Measurements from ENCODE around the gene SRGAP1.
"Not testable (repeated sequence)": the region's sequence is repeated elsewhere in the genome, so short reads cannot be mapped to it uniquely, and the experiment has no call there.

SRGAP1 gene

DNA sequence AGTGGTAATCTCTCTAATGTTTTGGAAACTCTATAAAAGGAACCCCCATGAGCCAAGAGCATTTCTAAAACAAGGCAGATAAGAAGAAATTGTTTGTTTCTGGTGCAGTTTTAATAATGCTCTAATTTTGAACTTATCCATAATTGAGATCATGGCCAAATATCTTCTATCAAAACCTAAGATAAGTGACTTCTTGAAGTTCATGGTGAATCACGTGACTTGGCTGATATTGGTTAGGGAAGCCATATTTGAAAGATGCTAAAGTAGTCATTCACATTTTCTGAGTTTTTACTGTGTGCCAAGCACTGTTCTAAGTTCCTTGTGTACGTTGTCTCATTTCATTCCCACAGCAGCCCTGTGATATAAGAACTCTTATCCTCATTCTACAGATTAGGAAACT, 219.7 kb downstream of the SRGAP1 start:
- no peak for FAIRE-seq

GRCh38 chr12:64064706-64065105, 220.2 kb downstream of the SRGAP1 start:
- FAIRE-seq (no peak), DNase-seq (ENCODE audit: extremely low spot score, insufficient read length, low read depth) (no peak)

More for the DNA sequence above, 219.7 kb downstream of the SRGAP1 start:
- DNase-seq (ENCODE audit: extremely low spot score, insufficient read length, low read depth) = no peak

DNA sequence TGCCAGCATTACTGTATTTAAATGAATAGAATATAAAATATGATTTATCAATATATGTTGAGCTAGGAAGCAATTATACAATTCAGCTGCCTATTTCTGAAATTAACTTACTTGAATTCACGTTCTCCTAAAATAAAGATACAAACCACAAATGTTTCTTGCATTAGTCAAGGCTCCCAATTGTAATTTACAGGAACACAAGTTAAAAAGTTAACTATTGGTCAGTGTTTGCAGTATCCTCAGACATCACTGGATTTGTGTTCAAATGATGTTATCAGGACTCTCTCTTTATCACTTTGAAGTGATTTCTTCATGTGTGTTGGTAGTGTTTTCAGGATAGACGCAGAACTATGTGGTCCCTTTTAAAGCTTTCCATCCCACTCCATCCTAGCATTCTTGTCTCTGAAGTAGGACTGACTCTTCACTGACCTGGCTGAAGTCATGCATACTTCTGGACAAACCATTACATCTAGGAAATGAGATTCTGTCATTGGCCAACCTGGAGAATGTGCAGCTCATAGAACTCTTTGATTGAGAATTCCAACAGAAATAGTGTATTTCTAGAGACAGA, 221.5 kb downstream of the SRGAP1 start:
- FAIRE-seq = no peak
- DNase-seq (ENCODE audit: extremely low spot score, insufficient read length, low read depth) = no peak

- FAIRE-seq = no peak
These were observed 222.3 kb downstream of the SRGAP1 start for GRCh38 chr12:64066776-64067175.

GRCh38 chr12:64070454-64070853, 226.0 kb downstream of the SRGAP1 start:
- no peak for DNase-seq (ENCODE audit: extremely low spot score, insufficient read length, low read depth)
- no peak for FAIRE-seq

More at GRCh38 chr12:64066776-64067175, 222.3 kb downstream of the SRGAP1 start:
- no peak for DNase-seq (ENCODE audit: extremely low spot score, insufficient read length, low read depth)

- no peak for FAIRE-seq
- DNase-seq (ENCODE audit: extremely low spot score, insufficient read length, low read depth) = no peak
These were observed 228.5 kb downstream of the SRGAP1 start for GRCh38 chr12:64072916-64073575.

DNA sequence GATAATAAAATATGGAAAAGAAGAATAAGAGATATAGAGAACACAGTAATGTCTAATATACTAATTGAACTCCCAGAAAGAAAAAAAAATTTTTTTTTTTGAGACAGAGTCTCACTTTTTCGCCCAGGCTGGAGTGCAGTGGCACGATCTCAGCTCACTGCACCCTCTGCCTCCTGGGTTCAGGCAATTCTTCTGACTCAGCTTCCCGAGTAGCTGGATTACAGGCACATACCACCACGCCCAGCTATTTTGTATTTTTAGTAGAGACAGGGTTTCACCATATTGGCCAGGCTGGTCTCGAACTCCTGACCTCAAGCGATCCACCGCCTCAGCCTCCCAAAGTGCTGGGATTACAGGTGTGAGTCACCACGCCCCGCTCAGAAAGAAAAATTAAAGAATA, 232.1 kb downstream of the SRGAP1 start:
- DNase-seq (ENCODE audit: extremely low spot score, insufficient read length, low read depth); FAIRE-seq: not testable (repeated sequence)

GRCh38 chr12:64077922-64078321, 233.4 kb downstream of the SRGAP1 start:
- DNase-seq (ENCODE audit: extremely low spot score, insufficient read length, low read depth) = no peak
- FAIRE-seq = no peak

GRCh38 chr12:64080319-64081007, 236.0 kb downstream of the SRGAP1 start:
- DNase-seq (ENCODE audit: extremely low spot score, insufficient read length, low read depth) = no peak
- no peak for FAIRE-seq

- FAIRE-seq (no peak), DNase-seq (ENCODE audit: extremely low spot score, insufficient read length, low read depth) (no peak)
These were observed 236.5 kb downstream of the SRGAP1 start for GRCh38 chr12:64081008-64081404.

- DNase-seq (ENCODE audit: extremely low spot score, insufficient read length, low read depth) (no peak), FAIRE-seq (no peak)
These were observed 237.6 kb downstream of the SRGAP1 start for GRCh38 chr12:64082116-64082515.

GRCh38 chr12:64082866-64083268, 238.4 kb downstream of the SRGAP1 start:
- no peak for FAIRE-seq
- DNase-seq (ENCODE audit: extremely low spot score, insufficient read length, low read depth) = no peak

GRCh38 chr12:64083285-64084210, 239.0 kb downstream of the SRGAP1 start:
- FAIRE-seq = no peak
- no peak for DNase-seq (ENCODE audit: extremely low spot score, insufficient read length, low read depth)

- no peak for FAIRE-seq
These were observed 240.7 kb downstream of the SRGAP1 start for GRCh38 chr12:64085154-64085553.

GRCh38 chr12:64085996-64086395, 241.5 kb downstream of the SRGAP1 start:
- FAIRE-seq (no peak), DNase-seq (ENCODE audit: extremely low spot score, insufficient read length, low read depth) (no peak)

More at GRCh38 chr12:64085154-64085553, 240.7 kb downstream of the SRGAP1 start:
- no peak for DNase-seq (ENCODE audit: extremely low spot score, insufficient read length, low read depth)

DNA sequence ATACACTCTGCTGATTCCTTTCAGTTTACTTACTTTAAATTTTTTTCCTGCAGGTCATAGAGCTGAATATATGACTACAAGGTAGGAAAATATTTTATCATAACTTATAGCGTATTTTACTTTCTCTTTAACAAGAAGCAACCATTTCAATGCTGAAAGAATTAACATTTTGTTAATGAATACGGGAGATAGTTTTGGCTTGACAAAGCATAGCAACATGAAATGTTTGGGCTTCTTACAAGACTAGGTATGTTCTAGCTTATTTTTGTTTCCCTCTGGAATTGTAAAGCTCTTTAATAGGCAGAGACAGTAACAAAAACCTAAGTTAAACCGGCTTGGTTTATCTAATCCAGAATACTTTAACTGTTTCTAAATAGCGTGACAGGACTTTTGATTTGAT, 242.4 kb downstream of the SRGAP1 start:
- FAIRE-seq (no peak), DNase-seq (ENCODE audit: extremely low spot score, insufficient read length, low read depth) (no peak)

- DNase-seq (ENCODE audit: extremely low spot score, insufficient read length, low read depth) (no peak), FAIRE-seq (no peak)
These were observed 243.3 kb downstream of the SRGAP1 start for GRCh38 chr12:64087761-64088160.

DNA sequence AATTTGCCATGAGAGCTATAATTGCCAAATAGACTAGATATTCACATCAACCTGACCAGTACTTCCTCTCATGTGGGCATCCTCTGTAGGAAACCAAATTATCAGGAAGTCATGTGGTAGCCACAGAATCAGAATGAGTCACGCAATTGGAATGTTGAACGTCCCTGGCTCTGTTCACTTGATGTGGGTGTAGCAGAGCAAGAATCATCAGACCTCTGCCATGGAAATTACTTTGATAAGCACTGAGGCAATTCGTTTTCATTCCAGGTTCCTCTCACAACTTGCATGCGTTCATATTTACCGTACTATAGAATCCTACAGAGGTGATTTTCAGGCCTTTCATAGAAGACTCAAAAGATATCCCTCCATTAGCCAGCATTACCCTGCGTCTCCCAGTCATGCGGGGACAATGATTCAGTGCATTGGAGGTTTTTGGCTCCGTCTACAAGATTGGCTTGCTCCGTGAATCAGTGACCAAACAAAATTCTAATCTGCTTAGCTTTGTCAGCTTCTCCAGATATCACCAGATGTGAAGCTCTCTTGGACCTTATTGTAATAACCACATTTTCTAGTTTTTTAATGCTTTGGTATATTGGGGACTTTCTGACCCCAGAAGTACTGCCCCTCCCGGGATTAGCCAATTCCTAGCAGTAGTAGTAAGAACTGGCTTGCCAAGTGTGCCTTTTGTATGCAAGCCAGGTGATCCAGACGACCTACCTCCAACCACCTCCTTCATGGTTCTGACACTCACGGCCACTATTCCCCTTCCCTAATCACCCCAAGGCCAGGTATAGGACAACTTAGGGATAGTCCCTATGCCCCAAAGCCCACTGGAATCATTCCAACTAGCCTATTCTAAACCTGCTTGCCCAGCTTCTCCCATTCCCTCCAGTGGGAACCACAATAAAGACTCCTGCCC, 244.2 kb downstream of the SRGAP1 start:
- DNase-seq (ENCODE audit: extremely low spot score, insufficient read length, low read depth) (no peak), FAIRE-seq (no peak)

DNA sequence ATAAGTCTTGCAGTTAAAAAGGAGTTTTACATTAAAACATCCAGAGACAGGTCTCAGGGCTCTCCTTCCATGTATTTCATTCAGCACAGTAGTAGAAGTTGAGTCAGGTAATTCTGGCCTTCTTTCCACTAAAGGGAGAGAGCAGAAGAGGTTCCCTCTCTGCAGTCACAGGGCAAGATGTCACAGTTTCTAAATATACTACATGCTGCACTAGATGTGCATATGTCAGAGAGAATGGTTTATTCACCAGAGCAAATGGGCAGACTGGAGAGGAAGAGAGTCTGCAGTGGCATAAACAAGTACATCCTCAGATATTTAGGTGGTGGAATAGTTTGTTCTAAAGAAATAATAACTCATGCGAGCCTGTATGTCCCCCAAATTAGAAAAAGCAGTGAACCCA, 245.5 kb downstream of the SRGAP1 start:
- DNase-seq (ENCODE audit: extremely low spot score, insufficient read length, low read depth) (no peak), FAIRE-seq (no peak)
